Mesothelial cell of epicardium (in vitro differentiated cells): ENCODE measurements around the gene RSPO4. TPM values are rescaled to one million over a fixed set of nuclear protein-coding genes. Genes with fewer than 3 reads are reported as not detected.

Experiments used
- DNase-seq, 2 experiments: peaks; one replicate each; pipeline ENCODE4 v3.0.0; 2021; ENCODE audit warnings: low spot score in 2 of 2; ENCODE audit not compliant: unreplicated experiment in 2 of 2
- H3K27ac Mint-ChIP-seq: 2 replicates; pipeline ENCODE4 v1.8.0; 2021; ENCODE audit warnings: mixed read lengths
- H3K27me3 Mint-ChIP-seq: 2 replicates; pipeline ENCODE4 v1.8.0; 2021; ENCODE audit warnings: low read depth, mixed read lengths
- H3K36me3 Mint-ChIP-seq: 2 replicates; pipeline ENCODE4 v1.8.0; 2021; ENCODE audit warnings: mixed read lengths
- H3K4me1 Mint-ChIP-seq: 2 replicates; pipeline ENCODE4 v1.8.0; 2021; ENCODE audit warnings: mixed read lengths
- H3K4me3 Mint-ChIP-seq: 2 replicates; pipeline ENCODE4 v1.8.0; 2021; ENCODE audit warnings: mild to moderate bottlenecking, moderate library complexity, mixed read lengths
- H3K9me3 Mint-ChIP-seq: 2 replicates; pipeline ENCODE4 v1.8.0; 2021; ENCODE audit warnings: mixed read lengths
- CTCF ChIP-seq: fragments of 200-600 bp; sonication (generic); IDR thresholded peaks from one replicate; pipeline ENCODE4 v1.5.0; 2021; ENCODE audit warnings: antibody characterized with exemption; ENCODE audit not compliant: unreplicated experiment
- total RNA-seq: library from RNA; stranded (reverse); gene quantifications from 3 replicates; pipeline ENCODE4 v1.2.1, GENCODE V29; 2021

The RSPO4 gene
- total RNA-seq, 1 donor from 2014 or later: 8.9 TPM

GRCh38 chr20:955111-955510 lies 47.0 kb downstream of the RSPO4 start:
- H3K9me3 Mint-ChIP-seq: no peaks in the 10 kb centered on the region
- H3K4me3 Mint-ChIP-seq: no peak overlapping the region
- H3K27ac Mint-ChIP-seq: no peak overlapping the region
- H3K27me3 Mint-ChIP-seq: peaks cover 30% of the 10 kb centered on the region
- no peak for DNase-seq
- H3K4me1 Mint-ChIP-seq: peaks cover 2% of the 10 kb centered on the region
- no peaks in the 10 kb centered on the region for H3K36me3 Mint-ChIP-seq
- no peak for TF ChIP-seq CTCF

DNA sequence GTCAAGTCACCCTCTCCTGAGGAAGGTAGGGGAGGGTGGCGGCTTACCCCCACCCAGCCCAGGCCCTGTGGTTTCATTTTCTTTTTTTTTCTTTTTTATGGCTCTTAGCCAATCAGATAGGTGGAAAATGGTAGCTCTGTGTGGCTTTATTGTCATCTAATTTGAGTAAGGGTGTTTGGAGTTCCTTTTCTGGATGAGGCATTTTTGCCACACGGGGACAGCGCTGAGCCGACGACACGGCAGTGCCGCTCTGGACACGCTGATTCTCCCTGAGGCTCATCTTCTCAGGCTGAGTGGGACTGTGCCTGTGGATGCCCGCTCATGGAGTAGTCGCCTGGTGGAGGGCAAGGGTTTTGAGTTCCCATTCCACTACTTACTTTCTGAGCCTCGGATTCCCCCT lies 48.4 kb downstream of the RSPO4 start:
- Mint-ChIP-seq H3K36me3 (no peaks in the 10 kb centered on the region), H3K27ac (no peak overlapping the region), H3K9me3 (no peaks in the 10 kb centered on the region), H3K4me3 (no peak overlapping the region), H3K27me3 (peaks cover 32% of the 10 kb centered on the region), H3K4me1 (peaks cover 2% of the 10 kb centered on the region)
- TF ChIP-seq CTCF: no peak
- DNase-seq: no peak

GRCh38 chr20:952196-952795 lies 49.8 kb downstream of the RSPO4 start:
- no peaks in the 10 kb centered on the region for H3K4me1 Mint-ChIP-seq
- H3K36me3 Mint-ChIP-seq: no peaks in the 10 kb centered on the region
- H3K27me3 Mint-ChIP-seq: peaks cover 31% of the 10 kb centered on the region
- H3K4me3 Mint-ChIP-seq: no peak overlapping the region
- H3K27ac Mint-ChIP-seq: no peak overlapping the region
- no peaks in the 10 kb centered on the region for H3K9me3 Mint-ChIP-seq
- no peak for DNase-seq
- no peak for TF ChIP-seq CTCF

DNA sequence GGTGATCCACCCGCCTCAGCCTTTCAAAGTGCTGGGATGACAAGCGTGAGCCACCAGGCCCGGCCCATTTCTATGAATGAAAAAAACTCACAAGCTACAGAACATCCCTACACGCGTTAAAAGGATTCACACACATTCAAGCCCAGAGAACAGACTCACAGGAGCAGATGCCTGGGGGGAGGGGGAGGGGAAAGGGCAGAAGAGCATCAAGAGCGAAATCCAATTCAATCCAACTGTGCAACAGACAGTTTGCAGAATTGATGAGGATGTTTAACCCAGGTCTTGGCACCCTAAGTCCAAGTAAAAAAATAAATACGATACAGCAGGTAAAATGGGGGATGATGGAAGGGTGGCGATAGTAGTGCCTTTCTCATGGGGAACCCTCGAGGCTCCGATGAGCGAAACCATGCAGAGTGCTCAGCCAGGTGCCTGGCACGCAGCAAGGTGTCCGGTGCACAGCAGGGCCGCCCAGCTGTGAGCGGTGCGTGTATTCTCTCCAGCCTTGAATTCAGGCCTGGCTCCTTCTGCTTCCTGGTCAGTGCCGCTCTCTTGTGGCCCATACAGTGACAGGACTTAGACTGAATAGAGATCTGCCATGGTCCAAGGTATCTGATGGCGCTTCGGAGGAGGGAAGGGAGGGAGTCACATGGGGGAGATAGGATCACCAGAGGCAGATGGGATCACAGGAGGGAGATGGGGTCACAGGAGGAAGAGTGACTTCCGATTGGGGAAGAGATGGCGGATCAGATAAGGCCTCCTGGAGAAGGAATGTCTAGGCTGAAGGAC lies 50.5 kb downstream of the RSPO4 start:
- peaks cover 31% of the 10 kb centered on the region for H3K27me3 Mint-ChIP-seq
- H3K36me3 Mint-ChIP-seq: no peaks in the 10 kb centered on the region
- DNase-seq: no peak
- H3K27ac Mint-ChIP-seq: no peak overlapping the region
- H3K9me3 Mint-ChIP-seq: no peaks in the 10 kb centered on the region
- no peak overlapping the region for H3K4me3 Mint-ChIP-seq
- no peak for TF ChIP-seq CTCF
- H3K4me1 Mint-ChIP-seq: no peaks in the 10 kb centered on the region

DNA sequence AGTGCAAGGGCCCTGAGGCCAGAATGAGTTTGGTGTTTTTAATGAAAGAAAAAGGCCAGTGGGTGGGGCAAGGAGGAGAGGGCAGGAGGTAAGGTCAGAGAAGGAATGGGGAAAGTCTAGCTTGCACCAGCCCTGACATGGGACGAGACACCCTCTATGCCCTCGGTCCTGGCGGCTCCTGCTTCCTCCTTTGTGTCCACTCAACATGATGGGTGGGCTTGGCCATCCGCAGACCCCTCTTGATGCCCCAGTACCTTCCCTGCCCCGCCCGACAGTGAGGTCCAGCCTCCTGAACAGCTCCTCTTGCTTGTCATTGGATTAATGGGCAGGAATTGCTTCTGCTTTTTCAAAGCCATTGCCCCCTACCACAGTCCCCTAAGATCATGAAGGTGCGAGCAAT lies 52.4 kb downstream of the RSPO4 start:
- no peaks in the 10 kb centered on the region for H3K36me3 Mint-ChIP-seq
- DNase-seq: no peak
- no peak overlapping the region for H3K4me3 Mint-ChIP-seq
- H3K4me1 Mint-ChIP-seq: peaks cover 4% of the 10 kb centered on the region
- H3K27me3 Mint-ChIP-seq: peaks cover 16% of the 10 kb centered on the region
- no peak for TF ChIP-seq CTCF
- H3K9me3 Mint-ChIP-seq: no peaks in the 10 kb centered on the region
- H3K27ac Mint-ChIP-seq: no peak overlapping the region
